ENCODE results near the gene SSBP2. TPM values are rescaled to one million over a fixed set of nuclear protein-coding genes. Genes with fewer than 3 reads are reported as not detected.

The SSBP2 gene
- total RNA-seq, 4 donors from 2014 or later: 17.1 to 80.3 (median 24.2) TPM

DNA sequence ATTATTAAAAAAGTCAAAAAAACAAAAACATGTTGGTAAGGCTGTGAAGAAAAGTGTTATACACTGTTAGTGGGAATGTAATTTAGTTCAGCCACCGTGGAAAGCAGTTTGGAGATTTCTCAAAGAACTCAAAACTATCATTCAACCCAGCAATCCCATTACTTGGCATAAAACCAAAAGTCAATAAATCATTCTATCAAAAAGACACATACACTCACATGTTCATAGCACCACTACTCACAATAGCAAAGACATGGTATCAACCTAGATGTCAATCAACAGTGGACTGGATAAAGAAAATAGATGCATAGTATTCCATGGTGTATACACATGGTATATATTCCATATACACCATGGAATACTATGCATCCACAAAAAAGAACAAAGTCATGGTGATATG is 208.7 kb downstream of the SSBP2 start:
- Histone ChIP-seq H3K4me1 (no peaks in the 10 kb centered on the region), H3K36me3 (peaks cover 0 to 23% (median 0%) of the 10 kb centered on the region in 3 donors), H3K27me3 (no peaks in the 10 kb centered on the region), H3K9me3 (no peaks in the 10 kb centered on the region), H3K27ac (no peak overlapping the region), H3K4me3 (no peak overlapping the region)
- DNase-seq: no peak
- 89% methylated on average over 1 of the region's 1 CpG for WGBS, 2 donors
- intact Hi-C loops (cut with DNase I): no loop called here
- TF ChIP-seq CTCF (IDR thresholded peaks at IDR 0.05) (no peak), POLR2A (IDR thresholded peaks at IDR 0.05) (no peak)

- Histone ChIP-seq H3K4me3 (no peak overlapping the region), H3K9me3 (no peaks in the 10 kb centered on the region), H3K4me1 (peaks cover 0 to 9% (median 0%) of the 10 kb centered on the region in 3 donors), H3K27me3 (no peaks in the 10 kb centered on the region), H3K36me3 (peaks cover 0 to 15% (median 0%) of the 10 kb centered on the region in 3 donors), H3K27ac (no peak overlapping the region)
- TF ChIP-seq CTCF (IDR thresholded peaks at IDR 0.05) (no peak), POLR2A (IDR thresholded peaks at IDR 0.05) (no peak)
- intact Hi-C loops (cut with DNase I): no loop called here
- DNase-seq: no peak
- WGBS, 2 donors: 59 to 74% methylated on average over 4 of the region's 4 CpGs
Observed at GRCh38 chr5:81537905-81538547, 212.9 kb downstream of the SSBP2 start.

DNA sequence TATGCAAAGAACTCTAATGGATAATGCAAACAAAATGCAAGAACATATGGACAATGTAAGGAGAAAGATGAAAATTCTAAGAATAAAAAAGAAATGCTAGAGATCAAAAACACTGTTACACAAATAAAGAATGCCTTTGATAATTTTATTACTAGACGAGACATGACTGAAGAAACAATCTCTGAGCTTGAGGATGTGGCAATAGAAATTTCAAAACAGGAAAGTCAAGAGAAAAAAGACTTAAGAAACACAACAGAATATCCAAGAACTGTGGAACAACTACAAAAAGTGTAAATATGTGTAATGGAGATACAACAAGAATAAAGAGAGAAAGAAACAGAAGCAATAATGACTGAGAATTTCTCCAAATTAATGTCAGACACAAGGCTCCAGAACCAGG is 216.5 kb downstream of the SSBP2 start:
- WGBS, 2 donors: 45 to 50% methylated on average over 1 of the region's 1 CpG
- Histone ChIP-seq H3K4me1 (peaks cover 0 to 9% (median 0%) of the 10 kb centered on the region in 3 donors), H3K36me3 (peaks cover 0 to 12% (median 0%) of the 10 kb centered on the region in 3 donors), H3K4me3 (no peak overlapping the region), H3K9me3 (no peaks in the 10 kb centered on the region), H3K27ac (no peak overlapping the region), H3K27me3 (no peaks in the 10 kb centered on the region)
- TF ChIP-seq POLR2A (IDR thresholded peaks at IDR 0.05) (no peak), CTCF (IDR thresholded peaks at IDR 0.05) (no peak)
- intact Hi-C loops (cut with DNase I): no loop called here
- DNase-seq: no peak

DNA sequence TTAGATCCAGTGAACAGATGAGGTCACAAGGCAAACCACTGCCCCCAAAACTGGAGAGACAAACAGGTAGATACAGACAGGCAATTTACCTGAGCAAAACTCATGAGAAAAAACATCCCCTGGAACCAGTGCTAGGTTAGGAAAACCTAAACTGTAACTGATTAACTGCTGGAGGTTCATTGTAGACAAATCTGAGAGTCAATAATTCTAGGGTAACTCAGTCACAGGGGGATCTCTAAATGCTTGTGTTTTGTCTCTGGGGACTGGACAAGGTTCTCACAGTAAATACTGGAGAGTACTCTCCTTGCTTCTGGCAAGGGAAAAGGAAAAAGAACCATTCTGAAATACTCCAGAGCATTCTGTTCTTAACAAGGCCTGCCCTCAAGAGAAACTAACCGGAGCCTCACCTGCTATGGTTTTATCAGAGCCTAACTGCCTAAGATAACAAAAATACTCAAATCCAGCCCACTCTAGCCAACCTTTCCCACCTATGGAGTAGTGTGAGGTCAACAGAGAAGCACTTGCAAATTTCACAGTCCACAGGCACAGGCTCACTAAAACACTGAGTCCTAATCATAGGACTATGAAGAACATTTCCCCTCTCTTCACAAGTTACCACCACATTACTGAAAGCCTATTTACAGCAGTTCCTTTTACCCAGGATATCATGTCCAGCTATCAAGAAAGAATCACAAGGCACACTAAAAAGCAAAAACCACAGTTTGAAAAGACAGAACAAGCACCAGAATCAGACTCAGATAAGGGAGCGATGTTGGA is 217.1 kb downstream of the SSBP2 start:
- WGBS, 2 donors: 66 to 79% methylated on average over 1 to 2 of the region's 2 CpGs
- Histone ChIP-seq H3K36me3 (peaks cover 0 to 6% (median 0%) of the 10 kb centered on the region in 3 donors), H3K27ac (no peak overlapping the region), H3K4me3 (no peak overlapping the region), H3K27me3 (no peaks in the 10 kb centered on the region), H3K9me3 (no peaks in the 10 kb centered on the region), H3K4me1 (peaks cover 0 to 9% (median 0%) of the 10 kb centered on the region in 3 donors)
- no peak for TF ChIP-seq CTCF (IDR thresholded peaks at IDR 0.05)
- TF ChIP-seq POLR2A (IDR thresholded peaks at IDR 0.05): no peak
- intact Hi-C loops (cut with DNase I): no loop called here
- DNase-seq: no peak

GRCh38 chr5:81530919-81531318 is 220.0 kb downstream of the SSBP2 start:
- 93 to 100% methylated on average over 1 of the region's 1 CpG for WGBS, 2 donors
- Histone ChIP-seq H3K9me3 (no peaks in the 10 kb centered on the region), H3K4me3 (no peak overlapping the region), H3K27me3 (no peaks in the 10 kb centered on the region), H3K27ac (no peak overlapping the region), H3K36me3 (no peaks in the 10 kb centered on the region), H3K4me1 (peaks cover 0 to 9% (median 0%) of the 10 kb centered on the region in 3 donors)
- intact Hi-C loops (cut with DNase I): no loop called here
- TF ChIP-seq POLR2A (IDR thresholded peaks at IDR 0.05) (no peak), CTCF (IDR thresholded peaks at IDR 0.05) (no peak)
- DNase-seq: no peak

All from esophagus squamous epithelium (tissue), 5 donors.